T-helper 1 cell (primary cell): Measurements from ENCODE around the gene ULK4.
"Not testable (repeated sequence)": the region's sequence is repeated elsewhere in the genome, so short reads cannot be mapped to it uniquely, and the experiment has no call there.

Experiments
- DNase-seq, 5 donors: peaks; one replicate each; pipeline ENCODE4 v3.0.0-alpha.2; 2012 to 2020

ULK4 gene

DNA sequence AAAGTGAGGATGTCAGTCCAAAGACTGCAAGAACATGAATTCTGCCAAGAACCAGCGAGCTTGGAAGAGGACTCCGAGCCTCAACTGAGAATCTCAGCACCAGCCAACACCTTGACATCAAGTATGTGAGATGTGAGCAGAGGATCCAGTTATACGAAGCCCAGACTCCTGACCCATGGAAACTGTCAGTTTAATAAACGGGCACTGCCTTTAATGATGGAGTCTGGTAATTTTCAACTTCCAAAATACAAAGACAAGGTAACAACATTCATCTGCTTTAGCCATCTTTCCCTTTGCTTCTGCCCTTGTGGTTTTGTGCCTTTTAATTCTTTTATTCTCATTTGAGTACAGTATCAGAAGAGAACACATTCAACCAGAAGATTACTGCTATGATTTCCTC is 211.9 kb downstream of the ULK4 start:
- DNase-seq: no peak

DNA sequence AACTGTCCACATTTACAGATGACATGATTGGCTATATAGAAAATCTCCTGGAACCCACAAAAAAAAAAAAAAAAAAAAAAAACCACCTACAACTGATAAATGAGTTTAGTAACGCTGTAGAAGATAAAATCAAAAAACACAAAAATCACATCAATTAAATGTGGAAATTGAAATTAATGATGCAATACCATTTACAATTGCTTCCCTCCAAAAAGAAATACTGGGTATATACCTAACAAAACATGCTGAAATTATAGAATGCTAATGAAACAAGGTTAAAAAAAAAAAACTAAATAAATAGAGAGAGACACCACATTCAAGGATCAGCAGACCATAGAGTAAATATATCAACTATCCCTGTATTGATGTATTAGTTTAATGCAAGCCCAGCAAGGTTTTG is 215.7 kb downstream of the ULK4 start:
- no peak for DNase-seq

DNA sequence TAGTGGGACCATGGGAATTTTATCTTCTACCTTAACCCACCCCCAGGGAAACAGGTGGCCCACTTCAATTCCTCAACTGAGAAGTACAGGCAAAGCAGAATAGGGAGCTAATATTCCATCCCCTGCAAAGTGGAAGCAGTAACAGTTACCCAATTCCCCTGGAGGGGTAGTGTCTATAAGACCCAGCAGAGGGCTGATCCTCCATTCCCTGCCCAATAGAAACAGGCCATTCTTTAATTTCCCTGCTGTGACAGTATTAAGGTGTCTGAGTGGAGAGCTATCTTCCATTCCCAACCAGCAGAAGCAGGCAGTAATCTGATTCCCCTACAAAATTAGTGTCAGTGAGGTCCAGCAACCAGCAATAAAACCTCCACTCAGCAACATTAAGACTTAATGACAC is 219.8 kb downstream of the ULK4 start:
- no peak for DNase-seq

DNA sequence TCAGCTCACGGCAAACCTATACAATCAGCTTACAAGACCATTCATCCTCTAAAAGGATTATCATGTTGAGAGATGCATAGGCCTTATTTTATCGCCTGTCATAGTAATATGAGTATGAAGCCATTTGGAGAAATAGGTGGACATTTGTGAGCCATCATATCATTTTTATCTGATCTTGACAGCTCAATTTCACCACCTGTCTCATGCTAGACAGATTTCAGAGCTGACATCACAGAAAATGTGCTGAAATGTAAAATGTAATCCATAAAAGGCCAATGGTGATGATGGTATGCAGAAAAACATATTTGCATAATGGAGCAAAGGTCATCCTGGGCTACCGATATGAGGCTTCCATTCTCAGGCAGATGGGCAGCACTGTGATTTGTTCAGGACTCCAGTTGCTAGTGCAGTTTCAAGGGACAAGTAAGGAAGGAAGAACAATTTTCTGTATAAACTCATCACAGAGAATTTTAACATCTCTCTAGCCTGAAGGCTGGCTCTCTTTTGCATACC is 221.5 kb downstream of the ULK4 start:
- no peak for DNase-seq

DNA sequence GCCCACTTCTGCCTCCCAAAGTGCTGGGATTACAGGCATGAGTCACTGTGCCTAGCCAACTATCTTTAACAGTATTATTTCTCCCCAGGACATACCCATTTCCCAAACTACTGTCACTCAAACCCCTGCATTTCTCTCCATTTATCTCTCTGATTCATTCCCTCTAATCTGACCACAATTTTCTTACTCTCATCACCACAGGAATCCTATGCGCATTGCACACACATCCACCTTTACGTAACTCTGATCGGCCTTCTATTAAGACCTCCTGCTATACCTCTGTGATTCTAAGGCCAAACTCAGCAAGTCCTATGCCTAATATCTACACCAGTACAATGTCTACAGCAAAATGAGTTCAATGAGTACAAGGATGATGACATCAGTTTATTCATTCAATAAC is 235.0 kb downstream of the ULK4 start:
- DNase-seq: no peak

DNA sequence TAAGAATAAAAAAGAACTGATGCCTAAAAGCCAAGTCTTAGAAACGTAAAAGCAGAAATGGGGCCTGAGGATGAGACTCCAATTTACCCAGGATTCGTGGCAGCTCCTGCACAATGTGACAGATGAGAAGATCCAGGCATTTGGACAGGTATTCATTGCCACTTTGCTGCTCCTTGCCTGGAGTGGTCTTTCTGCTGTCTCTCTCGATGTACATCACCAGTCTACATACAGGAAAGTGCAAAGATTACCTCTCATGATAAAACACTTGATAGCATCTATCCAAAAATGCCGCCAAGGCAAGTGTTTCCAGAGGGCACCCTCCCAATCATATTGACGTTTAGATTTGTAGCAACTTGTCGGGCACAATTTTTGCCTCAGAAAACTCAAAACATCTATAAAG is 244.3 kb downstream of the ULK4 start:
- DNase-seq: no peak

DNA sequence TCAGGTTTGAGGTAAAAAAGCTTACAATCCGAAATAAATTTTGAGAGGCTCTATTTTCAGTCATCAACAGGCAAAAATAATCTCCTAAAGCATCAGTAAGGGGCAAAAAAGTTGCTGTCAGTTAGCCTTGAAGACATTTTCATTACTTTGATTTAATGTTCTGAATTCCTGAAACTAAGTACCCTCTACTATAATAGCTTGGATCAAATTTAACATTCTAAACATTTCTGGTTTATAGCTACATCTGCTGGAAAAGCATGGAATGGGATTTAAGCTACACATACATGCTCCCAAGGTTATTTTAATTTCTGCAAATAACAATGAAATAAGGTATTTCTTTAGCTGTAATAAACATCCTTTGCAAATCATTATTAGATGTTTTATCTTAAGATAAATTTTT is 245.4 kb downstream of the ULK4 start:
- DNase-seq: no peak

DNA sequence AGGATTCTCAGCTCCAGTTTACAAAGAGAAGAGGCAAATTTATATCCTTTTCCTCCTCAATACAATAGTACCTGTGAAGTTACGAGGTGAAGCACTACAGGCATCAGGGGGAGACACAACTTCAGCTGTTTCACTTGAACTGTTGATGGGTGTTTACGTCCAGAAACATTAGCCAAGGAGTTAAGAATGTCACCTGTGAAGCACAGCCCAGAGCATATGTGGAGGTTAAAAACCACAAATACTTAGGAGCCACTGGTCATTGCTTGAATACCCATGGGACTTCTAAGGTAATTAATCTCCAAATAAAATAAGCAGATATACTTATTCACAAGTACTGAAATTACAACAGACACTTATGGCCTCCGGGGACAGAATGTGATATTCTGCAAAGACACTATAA is 246.5 kb downstream of the ULK4 start:
- DNase-seq: no peak

DNA sequence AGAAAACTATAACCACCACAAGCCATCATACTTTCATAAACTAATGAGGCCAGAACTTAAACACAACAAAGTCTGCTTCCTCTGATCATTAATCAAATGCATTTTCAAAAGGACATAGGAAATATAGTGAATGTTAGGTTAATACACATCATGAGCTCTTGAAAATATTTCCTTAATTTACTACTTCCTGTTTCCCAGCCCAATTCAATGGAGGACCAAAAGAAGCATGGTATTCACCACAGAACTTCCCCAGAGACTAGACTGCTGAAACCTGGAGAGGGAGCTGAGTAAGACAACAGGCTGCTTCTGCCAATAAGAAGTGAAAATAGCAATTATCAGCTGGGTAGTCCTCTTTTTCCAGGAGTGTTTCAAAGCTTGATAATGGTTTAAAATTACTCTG is 250.3 kb downstream of the ULK4 start:
- no peak for DNase-seq

DNA sequence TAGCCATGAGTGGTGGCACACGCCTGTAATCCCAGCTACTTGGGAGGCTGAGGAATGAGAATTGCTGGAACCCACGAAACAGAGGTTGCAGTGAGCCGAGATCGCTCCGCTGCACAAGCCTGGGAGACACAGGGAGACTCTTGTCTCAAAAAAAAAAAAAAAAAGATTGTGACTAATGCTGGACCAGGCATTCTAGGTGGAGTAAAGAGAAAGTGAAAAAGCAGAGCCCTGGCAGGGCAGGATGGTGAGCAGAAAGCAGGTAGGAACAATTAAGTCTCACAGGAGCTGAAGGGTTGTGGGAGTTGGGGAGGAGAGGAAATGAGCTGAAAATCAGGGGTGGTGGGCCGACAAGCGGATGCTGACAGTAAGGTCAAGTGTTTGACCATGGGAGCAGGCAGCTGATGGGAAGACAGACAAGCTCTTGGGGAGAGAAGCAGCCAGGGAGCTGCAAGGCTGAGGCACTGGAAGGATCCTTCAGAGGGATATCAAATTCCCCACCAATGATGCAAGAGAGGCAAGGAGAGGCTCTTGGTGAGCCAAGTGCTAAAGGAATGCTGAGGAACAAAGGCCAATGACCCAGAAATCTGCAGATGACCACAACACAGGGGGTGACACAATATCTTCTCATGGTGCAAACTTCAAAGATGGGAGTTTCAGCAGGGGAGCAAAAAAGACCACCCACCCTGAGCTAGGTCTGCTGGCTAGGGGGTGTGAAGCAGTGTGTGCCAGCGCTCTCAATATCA is 251.1 kb downstream of the ULK4 start:
- DNase-seq: no peak

DNA sequence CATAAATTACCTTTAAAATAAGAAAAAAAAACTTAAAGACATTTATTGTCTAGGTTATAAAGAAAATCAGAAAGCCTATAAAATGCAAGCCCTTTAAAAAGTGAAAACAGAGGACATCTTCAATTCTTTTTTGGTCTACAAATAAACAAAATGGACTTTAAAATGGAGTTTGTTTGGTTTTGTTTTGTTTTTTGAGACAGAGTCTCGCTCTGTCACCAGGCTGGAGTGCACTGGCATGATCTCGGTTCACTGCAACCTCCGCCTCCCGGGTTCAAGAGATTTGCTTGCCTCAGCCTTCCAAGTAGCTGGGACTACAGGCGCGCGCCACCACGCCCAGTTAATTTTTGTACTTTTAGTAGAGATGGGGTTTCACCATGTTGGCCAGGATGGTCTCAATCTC is 252.7 kb downstream of the ULK4 start:
- not testable (repeated sequence) for DNase-seq

DNA sequence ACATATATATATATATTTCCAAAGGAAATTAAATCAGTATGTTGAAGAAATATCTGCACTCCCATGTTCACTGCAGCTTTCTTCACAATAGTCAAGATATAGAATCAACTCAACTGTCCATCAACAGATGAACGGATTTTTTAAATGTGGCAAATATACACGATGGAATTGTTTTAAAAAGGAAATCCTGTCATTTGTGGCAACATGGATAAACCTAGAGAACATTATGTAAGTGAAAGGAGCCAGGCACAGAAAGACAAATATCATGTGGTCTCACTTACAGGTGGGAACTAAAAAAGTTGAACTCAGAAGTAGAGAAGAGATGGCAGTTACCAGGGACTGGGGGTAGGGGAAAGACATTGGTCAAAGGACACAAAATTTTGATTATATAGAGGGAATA is 253.7 kb downstream of the ULK4 start:
- no peak for DNase-seq

DNA sequence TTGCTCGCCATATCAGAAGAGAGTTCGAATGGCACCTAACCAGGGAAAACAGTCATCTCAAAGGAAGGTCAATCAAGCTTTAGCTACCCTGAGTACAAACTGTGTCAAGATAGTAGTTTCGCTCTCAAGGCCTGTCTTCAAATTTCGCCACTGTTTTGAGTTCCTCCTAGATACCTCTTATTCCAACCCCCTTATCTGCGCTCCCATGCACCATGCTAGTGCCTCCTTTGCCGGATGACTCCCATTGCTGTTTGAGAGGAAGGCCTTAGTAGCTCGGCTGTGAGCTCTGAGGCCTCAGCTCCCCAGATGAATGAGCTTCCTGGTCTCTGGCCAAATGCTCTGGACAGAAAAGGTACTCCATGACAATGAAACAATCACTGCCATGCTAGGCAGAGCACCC is 256.0 kb downstream of the ULK4 start:
- DNase-seq: no peak

DNA sequence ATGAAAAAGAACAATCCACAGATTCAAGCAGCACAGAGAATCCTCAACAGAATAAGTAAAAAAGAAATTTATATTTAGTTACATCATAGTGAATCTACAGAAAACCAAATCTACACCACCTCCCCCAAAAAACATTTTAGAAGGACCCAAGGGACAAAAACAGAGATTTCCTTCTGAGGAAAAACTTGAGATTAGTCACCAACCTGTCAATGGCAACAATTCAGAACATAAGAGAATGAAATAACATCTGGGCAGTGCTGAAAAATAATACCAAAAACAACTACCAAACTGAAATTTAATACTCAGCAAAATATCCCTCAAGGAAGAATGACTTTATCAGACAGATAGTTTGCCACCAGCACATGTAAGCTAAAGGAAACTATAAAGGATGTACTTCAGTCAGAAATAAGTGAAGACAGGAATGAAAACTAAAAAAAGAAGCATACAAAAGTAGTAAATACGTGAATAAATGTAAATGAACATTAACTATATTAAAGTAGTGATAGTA is 260.7 kb downstream of the ULK4 start:
- DNase-seq: no peak

DNA sequence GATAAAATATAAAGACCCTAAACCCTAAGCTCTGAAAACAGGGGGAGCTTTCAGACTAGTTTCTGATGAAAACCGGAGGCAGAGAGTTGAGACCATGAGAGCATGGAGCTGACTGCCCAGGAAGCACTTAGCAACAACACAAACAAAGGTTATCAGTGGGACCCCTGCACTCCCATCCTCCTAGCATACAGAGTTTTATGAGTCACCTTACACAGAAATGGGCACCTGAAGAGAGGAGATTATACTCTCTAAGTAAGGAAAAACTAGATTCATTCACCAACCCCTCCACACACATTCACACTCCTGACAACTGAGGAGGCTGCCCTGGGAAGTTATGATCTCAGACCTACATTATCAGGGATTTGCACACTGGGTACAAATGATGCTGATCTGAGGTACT is 261.7 kb downstream of the ULK4 start:
- DNase-seq: no peak

DNA sequence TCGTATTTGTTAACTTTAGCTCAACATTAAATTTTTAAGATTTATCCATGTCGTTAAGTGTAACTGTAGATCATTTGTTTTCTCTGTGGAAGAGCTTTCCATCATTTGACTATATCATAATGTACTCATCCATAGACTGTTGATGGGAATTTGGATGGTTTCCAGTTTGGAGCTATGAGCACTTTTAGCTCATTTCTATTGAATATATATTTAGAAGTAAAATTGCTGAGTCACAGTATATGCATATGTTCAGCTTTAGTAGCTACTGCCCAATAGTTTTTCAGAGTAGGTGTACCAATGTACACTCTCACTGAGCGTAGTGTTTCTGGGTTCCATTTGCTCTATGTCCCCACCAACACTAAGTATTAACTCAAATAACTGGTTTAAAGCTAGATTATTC is 263.0 kb downstream of the ULK4 start:
- DNase-seq: no peak

DNA sequence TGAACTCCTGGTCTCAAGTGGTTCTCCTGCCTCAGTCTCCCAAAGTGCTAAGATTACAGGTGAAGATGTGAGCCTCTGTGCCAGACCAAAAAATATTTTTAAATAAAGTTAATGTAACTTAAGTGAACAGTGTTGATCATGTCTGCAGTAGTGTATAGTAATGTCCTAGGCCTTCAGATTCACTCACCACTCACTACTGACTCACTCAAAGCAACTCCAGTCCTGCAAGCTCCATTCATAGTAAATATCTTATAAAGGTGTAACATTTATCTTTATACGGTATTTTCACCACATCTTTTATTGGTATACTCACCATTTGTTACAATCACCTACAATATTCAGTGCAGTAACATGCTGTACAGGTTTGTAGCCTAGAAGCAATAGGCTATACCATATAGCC is 264.2 kb downstream of the ULK4 start:
- DNase-seq: no peak

DNA sequence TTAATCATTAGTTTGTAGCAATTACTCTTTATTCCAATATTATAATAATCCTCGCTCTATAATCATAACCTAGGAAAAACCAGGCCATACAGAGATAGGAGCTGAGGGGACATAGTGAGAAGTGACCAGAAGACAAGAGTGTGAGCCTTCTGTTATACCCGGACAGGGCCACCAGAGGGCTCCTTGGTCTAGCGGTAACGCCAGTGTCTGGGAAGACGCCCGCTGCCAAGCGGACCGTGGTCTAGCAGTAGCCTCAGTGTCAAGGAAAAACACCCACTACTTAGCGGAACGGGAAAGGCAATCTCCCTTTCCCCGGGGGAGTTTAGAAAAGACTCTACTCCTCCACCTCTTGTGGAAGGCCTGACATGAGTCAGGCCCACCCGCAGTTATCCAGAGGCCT is 266.1 kb downstream of the ULK4 start:
- not testable (repeated sequence) for DNase-seq

DNA sequence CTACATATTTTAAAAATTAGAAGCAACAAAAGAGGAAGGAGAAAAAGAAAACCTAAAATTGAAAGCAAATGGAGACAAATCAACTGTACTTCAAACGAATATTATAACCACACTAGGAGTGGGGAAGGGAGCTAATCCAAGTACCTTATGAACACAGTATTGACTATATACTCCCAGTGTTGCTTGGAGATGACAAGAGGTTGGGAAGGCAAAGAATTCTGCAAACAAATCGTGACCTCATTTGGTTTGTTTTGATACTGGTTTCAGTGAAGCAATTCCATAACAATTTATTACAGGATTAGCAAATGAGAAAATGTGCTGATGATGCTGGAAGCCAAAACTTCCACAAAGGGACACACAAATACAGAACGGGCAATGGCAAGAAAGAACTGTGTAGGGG is 268.1 kb downstream of the ULK4 start:
- DNase-seq: no peak

DNA sequence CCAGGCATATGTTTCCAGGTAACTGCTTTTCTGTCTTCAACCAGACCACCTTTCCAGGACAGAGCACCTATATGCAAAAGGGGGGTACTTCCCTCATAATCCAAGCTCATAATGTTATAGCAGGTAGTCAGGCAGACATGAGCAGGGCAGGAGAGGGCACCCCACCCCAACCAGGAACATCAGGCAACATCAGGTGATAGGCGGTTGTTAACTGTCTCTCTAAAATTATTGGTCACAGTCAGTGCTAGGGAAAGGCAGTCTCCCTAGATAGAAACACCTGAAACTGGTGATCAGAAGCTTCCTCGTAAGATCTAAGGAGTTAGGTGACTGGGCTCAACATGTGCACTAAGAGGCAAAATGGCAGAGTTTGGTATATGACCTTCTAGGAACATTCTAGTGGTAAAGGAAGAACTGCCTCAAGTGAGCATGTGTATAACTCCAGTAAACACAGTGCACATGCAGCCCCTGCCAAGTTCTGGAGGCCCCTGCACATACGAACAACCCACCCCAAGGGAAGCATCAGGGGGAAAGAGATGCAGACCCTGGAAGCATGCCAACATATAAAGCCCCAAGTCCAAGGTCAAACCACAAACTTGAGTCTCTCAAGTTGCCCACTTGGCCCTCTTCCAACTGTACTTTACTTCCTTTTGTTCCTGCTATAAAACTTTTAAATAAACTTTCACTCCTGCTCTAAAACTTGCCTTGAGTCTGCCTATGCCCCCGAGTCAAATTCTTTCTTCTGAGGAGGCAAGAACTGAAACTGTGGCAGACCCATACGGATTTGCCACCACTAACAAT is 270.9 kb downstream of the ULK4 start:
- no peak for DNase-seq

DNA sequence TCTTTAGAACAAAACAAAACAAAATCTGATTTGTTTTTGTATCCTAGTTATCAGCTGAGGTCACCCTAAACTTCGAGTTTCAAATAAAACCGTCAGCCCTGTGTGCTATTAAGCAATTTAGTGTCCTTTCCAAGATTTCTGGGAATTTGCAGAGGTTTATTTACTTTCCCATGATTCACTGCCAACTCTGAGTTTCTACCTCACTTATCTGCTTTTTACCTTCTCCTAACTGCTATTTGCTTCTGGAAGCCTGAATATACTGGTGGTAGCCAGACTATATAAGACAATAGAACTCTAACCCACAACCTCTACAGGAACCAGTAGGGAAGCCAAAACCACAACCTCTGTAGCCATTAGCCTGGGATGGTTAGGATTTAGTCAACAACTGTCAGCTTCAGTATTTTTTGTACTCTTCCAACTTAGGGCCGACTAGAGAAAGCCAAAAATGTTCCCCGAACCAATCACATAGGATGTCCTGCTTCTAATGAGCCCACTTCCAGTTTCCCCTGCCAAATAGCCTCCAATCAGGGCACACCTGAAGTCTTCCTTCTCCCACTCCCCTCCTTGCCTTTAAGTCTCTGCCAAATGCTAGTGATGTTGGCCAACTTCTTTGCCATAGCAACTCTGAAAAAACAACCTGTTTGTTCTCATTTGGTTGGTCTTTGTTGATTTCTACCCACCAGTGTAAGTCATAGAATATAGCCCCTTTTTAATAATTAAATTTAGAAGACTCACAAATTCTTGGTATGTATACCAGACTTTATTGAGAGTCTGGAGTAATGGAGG is 273.1 kb downstream of the ULK4 start:
- no peak for DNase-seq

DNA sequence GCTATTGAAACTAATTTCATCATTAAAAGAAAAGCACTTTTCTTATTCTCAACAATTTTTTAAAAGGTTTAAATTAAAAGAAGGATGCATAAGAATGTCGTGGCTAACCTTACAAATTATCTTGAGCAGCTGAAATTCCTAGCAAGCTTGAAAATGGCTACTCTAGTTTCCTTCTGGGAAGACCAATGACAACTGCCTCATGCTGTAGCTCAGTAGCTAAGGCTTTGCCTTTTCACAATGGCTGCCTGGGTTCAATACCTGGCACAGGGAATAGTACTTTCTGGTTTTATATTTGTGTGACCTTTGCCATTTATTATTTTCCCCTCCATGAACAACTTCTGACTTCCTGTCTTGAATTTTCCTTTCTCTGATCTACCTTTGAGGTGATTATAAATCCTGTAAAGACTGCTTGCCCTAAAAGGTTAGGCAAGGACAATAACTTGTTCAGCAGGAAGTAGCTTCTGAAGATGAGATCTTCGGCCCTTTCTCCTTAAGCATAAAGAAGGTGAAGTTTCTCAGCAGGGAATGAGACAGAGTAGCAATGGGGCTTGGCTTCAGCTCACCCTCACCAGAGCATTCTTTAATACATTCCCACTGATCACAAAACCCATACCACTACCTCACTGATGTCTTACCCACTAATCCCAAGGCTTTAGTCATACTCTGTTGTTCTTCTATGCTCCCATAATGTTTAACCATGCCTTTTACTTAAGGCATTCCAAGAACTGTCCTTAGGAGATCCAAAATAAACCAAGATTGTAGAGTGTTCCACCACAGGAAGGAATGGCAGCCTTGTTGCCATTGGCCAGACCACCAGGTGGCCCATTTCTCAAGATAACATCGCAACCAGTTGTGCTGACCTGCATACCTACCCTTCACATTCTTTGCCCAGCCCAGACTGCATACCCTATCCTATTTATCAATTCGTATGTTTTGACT is 276.8 kb downstream of the ULK4 start:
- no peak for DNase-seq
